ENCODE data around the gene FADS2.

The FADS2 gene

DNA sequence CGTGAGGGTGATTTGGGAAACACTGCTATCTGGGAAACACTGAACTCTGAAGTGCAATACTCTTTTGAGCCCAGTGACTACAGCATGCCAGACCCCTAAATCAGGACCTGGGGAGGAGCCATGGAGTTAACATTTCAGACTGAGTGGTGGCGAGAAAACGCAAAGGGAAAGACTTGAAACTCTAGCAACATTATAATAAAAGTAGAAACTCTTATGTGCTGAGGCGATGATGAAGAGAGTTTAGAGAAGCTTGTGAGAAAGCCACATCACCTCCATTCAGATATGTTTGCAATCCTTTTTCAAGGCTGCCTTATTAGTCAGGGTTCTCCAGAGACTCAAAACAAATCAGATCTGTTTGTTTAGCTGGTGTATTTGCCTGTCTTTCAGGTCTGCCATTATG is 33.5 kb upstream of the FADS2 start:
- TF ChIP-seq, protein P1, sequence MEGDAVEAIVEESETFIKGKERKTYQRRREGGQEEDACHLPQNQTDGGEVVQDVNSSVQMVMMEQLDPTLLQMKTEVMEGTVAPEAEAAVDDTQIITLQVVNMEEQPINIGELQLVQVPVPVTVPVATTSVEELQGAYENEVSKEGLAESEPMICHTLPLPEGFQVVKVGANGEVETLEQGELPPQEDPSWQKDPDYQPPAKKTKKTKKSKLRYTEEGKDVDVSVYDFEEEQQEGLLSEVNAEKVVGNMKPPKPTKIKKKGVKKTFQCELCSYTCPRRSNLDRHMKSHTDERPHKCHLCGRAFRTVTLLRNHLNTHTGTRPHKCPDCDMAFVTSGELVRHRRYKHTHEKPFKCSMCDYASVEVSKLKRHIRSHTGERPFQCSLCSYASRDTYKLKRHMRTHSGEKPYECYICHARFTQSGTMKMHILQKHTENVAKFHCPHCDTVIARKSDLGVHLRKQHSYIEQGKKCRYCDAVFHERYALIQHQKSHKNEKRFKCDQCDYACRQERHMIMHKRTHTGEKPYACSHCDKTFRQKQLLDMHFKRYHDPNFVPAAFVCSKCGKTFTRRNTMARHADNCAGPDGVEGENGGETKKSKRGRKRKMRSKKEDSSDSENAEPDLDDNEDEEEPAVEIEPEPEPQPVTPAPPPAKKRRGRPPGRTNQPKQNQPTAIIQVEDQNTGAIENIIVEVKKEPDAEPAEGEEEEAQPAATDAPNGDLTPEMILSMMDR (IDR thresholded peaks at IDR 0.05; ENCODE audit: low read depth, low read length) = no peak
- Histone ChIP-seq H3K4me3 (ENCODE audit: low read depth, low read length) (no peak overlapping the region), H3K36me3 (peaks cover 70% of the 10 kb centered on the region), H3K27me3 (ENCODE audit: insufficient read depth, low read depth, severe bottlenecking) (no peaks in the 10 kb centered on the region), H3K9me3 (ENCODE audit: severe bottlenecking) (no peaks in the 10 kb centered on the region), H3K27ac (no peak overlapping the region)
- DNase-seq = no peak

DNA sequence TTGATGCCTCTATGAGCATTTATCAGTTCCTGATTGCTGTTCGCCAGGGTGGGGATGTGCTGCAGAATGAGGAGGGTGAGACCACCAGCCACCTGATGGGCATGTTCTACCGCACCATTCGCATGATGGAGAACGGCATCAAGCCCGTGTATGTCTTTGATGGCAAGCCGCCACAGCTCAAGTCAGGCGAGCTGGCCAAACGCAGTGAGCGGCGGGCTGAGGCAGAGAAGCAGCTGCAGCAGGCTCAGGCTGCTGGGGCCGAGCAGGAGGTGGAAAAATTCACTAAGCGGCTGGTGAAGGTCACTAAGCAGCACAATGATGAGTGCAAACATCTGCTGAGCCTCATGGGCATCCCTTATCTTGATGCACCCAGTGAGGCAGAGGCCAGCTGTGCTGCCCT is 32.6 kb upstream of the FADS2 start:
- H3K27me3 ChIP-seq (ENCODE audit: insufficient read depth, low read depth, severe bottlenecking) = no peaks in the 10 kb centered on the region
- TF ChIP-seq, protein P1 (IDR thresholded peaks at IDR 0.05; ENCODE audit: low read depth, low read length) = no peak
- H3K9me3 ChIP-seq (ENCODE audit: severe bottlenecking) = no peaks in the 10 kb centered on the region
- peaks cover 71% of the 10 kb centered on the region for H3K36me3 ChIP-seq
- DNase-seq = no peak
- H3K4me3 ChIP-seq (ENCODE audit: low read depth, low read length) = no peak overlapping the region
- no peak overlapping the region for H3K27ac ChIP-seq

DNA sequence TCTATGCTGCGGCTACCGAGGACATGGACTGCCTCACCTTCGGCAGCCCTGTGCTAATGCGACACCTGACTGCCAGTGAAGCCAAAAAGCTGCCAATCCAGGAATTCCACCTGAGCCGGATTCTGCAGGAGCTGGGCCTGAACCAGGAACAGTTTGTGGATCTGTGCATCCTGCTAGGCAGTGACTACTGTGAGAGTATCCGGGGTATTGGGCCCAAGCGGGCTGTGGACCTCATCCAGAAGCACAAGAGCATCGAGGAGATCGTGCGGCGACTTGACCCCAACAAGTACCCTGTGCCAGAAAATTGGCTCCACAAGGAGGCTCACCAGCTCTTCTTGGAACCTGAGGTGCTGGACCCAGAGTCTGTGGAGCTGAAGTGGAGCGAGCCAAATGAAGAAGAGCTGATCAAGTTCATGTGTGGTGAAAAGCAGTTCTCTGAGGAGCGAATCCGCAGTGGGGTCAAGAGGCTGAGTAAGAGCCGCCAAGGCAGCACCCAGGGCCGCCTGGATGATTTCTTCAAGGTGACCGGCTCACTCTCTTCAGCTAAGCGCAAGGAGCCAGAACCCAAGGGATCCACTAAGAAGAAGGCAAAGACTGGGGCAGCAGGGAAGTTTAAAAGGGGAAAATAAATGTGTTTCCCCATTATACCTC is 32.1 kb upstream of the FADS2 start:
- Histone ChIP-seq H3K27me3 (ENCODE audit: insufficient read depth, low read depth, severe bottlenecking) (no peaks in the 10 kb centered on the region), H3K36me3 (peaks cover 77% of the 10 kb centered on the region), H3K9me3 (ENCODE audit: severe bottlenecking) (no peaks in the 10 kb centered on the region), H3K4me3 (ENCODE audit: low read depth, low read length) (no peak overlapping the region), H3K27ac (no peak overlapping the region)
- TF ChIP-seq, protein P1 (IDR thresholded peaks at IDR 0.05; ENCODE audit: low read depth, low read length) = no peak
- no peak for DNase-seq

DNA sequence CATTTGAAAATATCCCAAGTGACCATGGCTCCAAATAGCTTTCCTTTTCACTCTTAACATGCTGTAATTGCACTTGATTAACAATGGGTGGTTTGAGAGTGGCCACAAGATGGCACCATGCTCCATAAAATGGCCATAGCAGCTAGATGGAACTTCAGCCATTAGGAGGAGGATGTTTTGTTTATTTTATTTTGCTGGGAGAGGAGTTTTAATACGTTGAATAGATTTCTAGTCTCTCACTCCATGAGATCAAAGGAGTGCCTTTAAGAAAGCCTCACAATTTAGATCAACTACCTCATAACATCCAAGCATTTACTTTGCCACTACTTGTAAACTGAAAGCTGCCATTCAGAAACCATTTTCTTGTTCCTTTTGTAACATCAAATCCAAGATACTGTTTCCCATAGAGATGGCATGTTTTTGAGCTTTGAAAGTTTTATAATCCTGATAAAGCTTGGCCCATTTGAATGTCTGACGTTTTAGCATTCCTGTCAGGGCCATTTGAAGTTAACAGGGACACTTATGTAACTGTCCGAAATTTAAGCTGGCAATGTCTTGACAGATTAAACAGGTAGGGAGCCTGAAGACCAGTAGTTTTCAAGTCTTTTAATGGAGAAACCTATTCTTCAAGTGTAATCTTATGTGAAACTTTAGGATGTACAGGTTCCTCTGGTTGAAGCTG is 30.7 kb upstream of the FADS2 start:
- Histone ChIP-seq H3K27me3 (ENCODE audit: insufficient read depth, low read depth, severe bottlenecking) (no peaks in the 10 kb centered on the region), H3K4me3 (ENCODE audit: low read depth, low read length) (no peak overlapping the region), H3K27ac (no peak overlapping the region), H3K36me3 (peaks cover 89% of the 10 kb centered on the region), H3K9me3 (ENCODE audit: severe bottlenecking) (no peaks in the 10 kb centered on the region)
- peak; percentile 72 for DNase-seq
- TF ChIP-seq, protein P1 (IDR thresholded peaks at IDR 0.05; ENCODE audit: low read depth, low read length) = peak; percentile 58

DNA sequence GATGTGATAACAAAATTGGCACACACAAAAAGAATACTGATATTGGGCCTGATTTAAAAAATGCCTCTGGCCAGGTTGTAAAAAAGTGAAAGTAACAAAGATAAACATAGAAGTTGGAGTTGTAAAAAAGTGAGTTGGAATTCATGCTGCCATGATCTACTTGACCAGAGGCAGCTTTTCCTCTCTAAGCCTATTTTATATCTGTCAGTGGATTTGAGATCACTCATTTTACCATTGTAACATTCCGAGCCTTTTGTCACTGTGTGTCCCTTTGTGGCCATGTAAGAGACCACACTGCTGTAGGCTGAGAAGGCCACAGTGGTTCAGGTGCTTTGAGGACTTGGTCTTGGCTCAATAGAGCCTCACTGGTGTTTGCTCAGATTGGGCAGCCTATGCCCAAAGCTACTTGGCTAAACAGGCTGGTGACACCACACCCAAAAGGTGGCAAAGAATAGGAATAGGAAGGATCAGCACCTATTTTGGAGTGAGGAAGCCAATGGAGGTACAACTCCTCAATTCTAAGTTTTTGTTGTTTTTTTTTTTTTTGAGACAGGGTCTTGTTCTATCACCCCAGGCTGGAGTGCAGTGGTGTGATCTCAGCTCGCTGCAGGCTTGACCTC is 28.3 kb upstream of the FADS2 start:
- Histone ChIP-seq H3K27me3 (ENCODE audit: insufficient read depth, low read depth, severe bottlenecking) (no peaks in the 10 kb centered on the region), H3K27ac (no peak overlapping the region; the same call in 1 of the 2 replicates), H3K4me3 (ENCODE audit: low read depth, low read length) (no peak overlapping the region), H3K36me3 (peaks cover 90% of the 10 kb centered on the region), H3K9me3 (ENCODE audit: severe bottlenecking) (no peaks in the 10 kb centered on the region)
- TF ChIP-seq, protein P1 (IDR thresholded peaks at IDR 0.05; ENCODE audit: low read depth, low read length) = no peak
- DNase-seq = no peak

All from WERI-Rb-1 (cell line).